H9 (cell line): ENCODE results near the gene LDLRAD4. TPM values are rescaled to one million over a fixed set of nuclear protein-coding genes. Genes with fewer than 3 reads are reported as not detected.

Source experiments
- DNase-seq: peaks from one replicate; pipeline ENCODE4 v3.0.0-alpha.2; 2017
- H2AFZ ChIP-seq: one replicate; pipeline ENCODE4 v1.6.1; 2013; ENCODE audit warnings: mild to moderate bottlenecking, low read length, control low read depth, moderate library complexity
- H2AK5ac ChIP-seq: 2 replicates; pipeline ENCODE4 v1.6.1; 2013; ENCODE audit warnings: low read length, control low read depth, mixed read lengths; ENCODE audit not compliant: insufficient read length
- H2BK120ac ChIP-seq: one replicate; pipeline ENCODE4 v1.6.1; 2013; ENCODE audit warnings: low read depth, mild to moderate bottlenecking, low read length, control low read depth, inconsistent platforms; ENCODE audit not compliant: poor library complexity, severe bottlenecking
- H2BK12ac ChIP-seq: 2 replicates; pipeline ENCODE4 v1.6.1; 2013; ENCODE audit warnings: low read length, control low read depth, mixed read lengths, low read depth; ENCODE audit not compliant: insufficient read length
- H2BK15ac ChIP-seq: 2 replicates; pipeline ENCODE4 v1.6.1; 2013; ENCODE audit warnings: low read depth, low read length, control low read depth
- H2BK20ac ChIP-seq: one replicate; pipeline ENCODE4 v1.6.1; 2013; ENCODE audit warnings: low read depth, mild to moderate bottlenecking, low read length, control low read depth, inconsistent platforms; ENCODE audit not compliant: poor library complexity, severe bottlenecking
- H2BK5ac ChIP-seq: 2 replicates; pipeline ENCODE4 v1.6.1; 2013; ENCODE audit warnings: low read length, control low read depth, mixed read lengths; ENCODE audit not compliant: insufficient read length
- H3K14ac ChIP-seq: 2 replicates; pipeline ENCODE4 v1.6.1; 2013; ENCODE audit warnings: low read length, control low read depth; ENCODE audit not compliant: insufficient read depth
- H3K18ac ChIP-seq: 2 replicates; pipeline ENCODE4 v1.6.1; 2013; ENCODE audit warnings: low read depth, mild to moderate bottlenecking, mixed read lengths, low read length, control low read depth; ENCODE audit not compliant: insufficient read length
- H3K23ac ChIP-seq: 2 replicates; pipeline ENCODE4 v1.6.1; 2013; ENCODE audit warnings: low read length, control low read depth, mixed read lengths, low read depth; ENCODE audit not compliant: insufficient read length
- H3K23me2 ChIP-seq: 2 replicates; pipeline ENCODE4 v1.6.1; 2013; ENCODE audit warnings: low read depth, mild to moderate bottlenecking, mixed read lengths, low read length, control low read depth; ENCODE audit not compliant: insufficient read length, poor library complexity, severe bottlenecking
- H3K27ac ChIP-seq: 2 replicates; pipeline ENCODE4 v1.5.1; 2013; ENCODE audit warnings: low read length, control low read depth, mixed read lengths, low read depth; ENCODE audit not compliant: insufficient read length
- H3K27me3 ChIP-seq: 2 replicates; pipeline ENCODE4 v1.6.1; 2013; ENCODE audit warnings: low read length, control low read depth, inconsistent platforms; ENCODE audit not compliant: insufficient read depth
- H3K4ac ChIP-seq: 2 replicates; pipeline ENCODE4 v1.6.1; 2013; ENCODE audit warnings: low read depth, mild to moderate bottlenecking, control low read depth, inconsistent platforms, low read length, moderate library complexity
- H3K4me1 ChIP-seq: 2 replicates; pipeline ENCODE4 v1.6.1; 2013; ENCODE audit warnings: low read length, control low read depth, inconsistent platforms; ENCODE audit not compliant: insufficient read depth
- H3K4me2 ChIP-seq: 2 replicates; pipeline ENCODE4 v1.6.1; 2013; ENCODE audit warnings: low read length, control low read depth, mixed read lengths; ENCODE audit not compliant: insufficient read length, insufficient read depth
- H3K56ac ChIP-seq: 2 replicates; pipeline ENCODE4 v1.6.1; 2013; ENCODE audit warnings: low read depth, mild to moderate bottlenecking, mixed read lengths, low read length, control low read depth; ENCODE audit not compliant: insufficient read length
- H3K79me1 ChIP-seq: 2 replicates; pipeline ENCODE4 v1.6.1; 2013; ENCODE audit warnings: low read depth, mild to moderate bottlenecking, moderate library complexity, low read length, control low read depth, inconsistent platforms; ENCODE audit not compliant: insufficient read depth, poor library complexity, severe bottlenecking
- H3K79me2 ChIP-seq: 2 replicates; pipeline ENCODE4 v1.6.1; 2013; ENCODE audit warnings: low read length, control low read depth, inconsistent platforms; ENCODE audit not compliant: insufficient read depth
- H3K9ac ChIP-seq: 2 replicates; pipeline ENCODE4 v1.6.1; 2013; ENCODE audit warnings: low read length, control low read depth, mixed read lengths; ENCODE audit not compliant: insufficient read length; ENCODE audit errors: extremely low read depth
- H3K9me3 ChIP-seq: one replicate; pipeline ENCODE4 v1.6.1; 2013; ENCODE audit warnings: low read depth, low read length, inconsistent platforms; ENCODE audit not compliant: control insufficient read depth
- H3T11ph ChIP-seq: one replicate; pipeline ENCODE4 v1.6.1; 2013; ENCODE audit warnings: mild to moderate bottlenecking, low read length, control low read depth, inconsistent platforms
- H4K20me1 ChIP-seq: one replicate; pipeline ENCODE4 v1.6.1; 2013; ENCODE audit not compliant: control insufficient read depth, insufficient read length, insufficient read depth
- H4K5ac ChIP-seq: 2 replicates; pipeline ENCODE4 v1.6.1; 2013; ENCODE audit warnings: low read depth, mild to moderate bottlenecking, mixed read lengths, low read length, control low read depth; ENCODE audit not compliant: insufficient read length
- H4K8ac ChIP-seq: replicated peaks from 2 replicates; pipeline ENCODE4 v1.6.1; 2013; ENCODE audit warnings: low read length, control low read depth, mixed read lengths, low read depth; ENCODE audit not compliant: insufficient read length
- H4K91ac ChIP-seq: 2 replicates; pipeline ENCODE4 v1.6.1; 2013; ENCODE audit warnings: low read depth, mild to moderate bottlenecking, moderate library complexity, mixed read lengths, low read length, control low read depth; ENCODE audit not compliant: insufficient read length
- H3K27ac Mint-ChIP-seq, 3 experiments: 2 replicates in 2 of 3; 3 replicates in 1 of 3; pipeline ENCODE4 v1.8.0; 2020 to 2021; ENCODE audit warnings: mixed read lengths in 3 of 3, mild to moderate bottlenecking in 1 of 3, moderate library complexity in 1 of 3
- H3K27me3 Mint-ChIP-seq: 2 replicates; pipeline ENCODE4 v1.8.0; 2021; ENCODE audit warnings: low read depth, mild to moderate bottlenecking, moderate library complexity, mixed read lengths
- H3K36me3 Mint-ChIP-seq, 3 experiments: 2 replicates in 2 of 3; 3 replicates in 1 of 3; pipeline ENCODE4 v1.8.0; 2020 to 2021; ENCODE audit warnings: low read depth in 3 of 3, mixed read lengths in 3 of 3; ENCODE audit not compliant: insufficient read depth in 1 of 3
- H3K4me1 Mint-ChIP-seq, 2 experiments: 2 replicates each; pipeline ENCODE4 v1.8.0; 2020; ENCODE audit warnings: mixed read lengths in 2 of 2
- H3K4me3 Mint-ChIP-seq, 2 experiments: 2 replicates in 1 of 2; 3 replicates in 1 of 2; pipeline ENCODE4 v1.8.0; 2020 to 2021; ENCODE audit warnings: mild to moderate bottlenecking in 2 of 2, mixed read lengths in 2 of 2, moderate library complexity in 1 of 2
- H3K9me3 Mint-ChIP-seq, 2 experiments: 2 replicates in 1 of 2; 3 replicates in 1 of 2; pipeline ENCODE4 v1.8.0; 2020; ENCODE audit warnings: mild to moderate bottlenecking in 2 of 2, mixed read lengths in 2 of 2, moderate library complexity in 1 of 2
- CTCF ChIP-seq: fragments of 200-600 bp; sonication (generic); conservative IDR thresholded peaks from 3 replicates; pipeline ENCODE4 v1.8.0; 2021; ENCODE audit warnings: antibody characterized with exemption, mild to moderate bottlenecking
- WGBS: extraction: QIAGEN DNeasy Blood & Tissue Kit; methylation state at CpG from one replicate; pipeline ENCODE4 v1.1.7; 2013; ENCODE audit warnings: missing lambda C conversion rate, low lambda C conversion rate, mixed read lengths; ENCODE audit not compliant: insufficient read length; ENCODE audit errors: extremely low coverage; 5-methylcytosine and 5-hydroxymethylcytosine counted together
- total RNA-seq: library from RNA; stranded (reverse); gene quantifications from 2 replicates; pipeline ENCODE4 v1.2.1, GENCODE V29; 2021

Gene LDLRAD4
- total RNA-seq, 1 experiment from 2014 or later, result 3.9 TPM

GRCh38 chr18:13520306-13520705, 301.7 kb downstream of the LDLRAD4 start:
- DNase-seq, result no peak
- no peak overlapping the region for H2BK12ac ChIP-seq
- no peaks in the 10 kb centered on the region for H4K20me1 ChIP-seq
- no CpG with 5 or more reads among the region's 6 CpGs for WGBS
- no peak overlapping the region for H2BK20ac ChIP-seq
- H3K4ac ChIP-seq, result no peak overlapping the region
- no peaks in the 10 kb centered on the region for H3K4me1 ChIP-seq
- no peak overlapping the region for H2AFZ ChIP-seq
- peaks cover 0 to 3% (median 0%) of the 10 kb centered on the region in 3 experiments; a peak in 1 of 7 replicates for H3K36me3 Mint-ChIP-seq
- H4K5ac ChIP-seq, result no peak overlapping the region
- no peak overlapping the region for H3K4me3 Mint-ChIP-seq
- peaks cover 0 to 4% of the 10 kb centered on the region in 2 experiments; a peak in 2 of 5 replicates for H3K9me3 Mint-ChIP-seq
- H2BK5ac ChIP-seq, result no peak overlapping the region
- no peak overlapping the region for H3K9ac ChIP-seq
- H3K27me3 ChIP-seq, result no peaks in the 10 kb centered on the region
- no peaks in the 10 kb centered on the region for H3K79me1 ChIP-seq
- no peak overlapping the region for H3K18ac ChIP-seq
- H3K56ac ChIP-seq, result no peak overlapping the region
- H4K91ac ChIP-seq, result no peak overlapping the region
- no peak overlapping the region for H3K23ac ChIP-seq
- H3K4me2 ChIP-seq, result no peak overlapping the region
- H4K8ac ChIP-seq, result no peak overlapping the region
- H3K27ac ChIP-seq, result no peak overlapping the region
- H2AK5ac ChIP-seq, result no peak overlapping the region
- no peak overlapping the region for H2BK15ac ChIP-seq
- H3K9me3 ChIP-seq, result no peaks in the 10 kb centered on the region
- no peaks in the 10 kb centered on the region for H3K27me3 Mint-ChIP-seq
- H2BK120ac ChIP-seq, result no peak overlapping the region
- no peak for TF ChIP-seq CTCF
- no peaks in the 10 kb centered on the region for H3K79me2 ChIP-seq
- peak overlapping the region in 1 of 3 experiments; percentile 25; a peak in 1 of 7 replicates for H3K27ac Mint-ChIP-seq
- H3T11ph ChIP-seq, result no peak overlapping the region
- H3K14ac ChIP-seq, result no peak overlapping the region
- H3K23me2 ChIP-seq, result no peaks in the 10 kb centered on the region
- peaks cover 4% of the 10 kb centered on the region in 2 experiments; a peak in 2 of 4 replicates for H3K4me1 Mint-ChIP-seq
